Thyroid gland (tissue), 4 donors: ENCODE data around the gene GJD4. TPM values are rescaled to one million over a fixed set of nuclear protein-coding genes. Genes with fewer than 3 reads are reported as not detected.

ENCODE experiments used
- DNase-seq, 2 donors: peaks; one replicate each; pipeline ENCODE4 v3.0.0-alpha.2; 2019
- H3K27ac ChIP-seq, 3 donors: fragments of 200-600 bp; sonication (generic); 1 replicate in 2 of 3; 2 replicates in 1 of 3; pipeline ENCODE4 v1.5.1; 2016 to 2019; ENCODE audit warnings: mild to moderate bottlenecking in 1 of 3, moderate library complexity in 1 of 3
- H3K27me3 ChIP-seq: fragments of 200-600 bp; sonication (generic); one replicate; pipeline ENCODE4 v1.5.1; 2019
- H3K36me3 ChIP-seq, 2 donors: fragments of 200-600 bp; sonication (generic); one replicate each; pipeline ENCODE4 v1.5.1; 2016 to 2019
- H3K4me1 ChIP-seq, 2 donors: fragments of 200-600 bp; sonication (generic); one replicate each; pipeline ENCODE4 v1.5.1; 2017 to 2019
- H3K4me3 ChIP-seq, 3 donors: fragments of 200-600 bp; sonication (generic); replicated peaks in 1 of 3; 1 replicate in 2 of 3; 2 replicates in 1 of 3; pipeline ENCODE4 v1.5.1; 2016; ENCODE audit warnings: mild to moderate bottlenecking in 1 of 3
- H3K9me3 ChIP-seq: fragments of 200-600 bp; sonication (generic); one replicate; pipeline ENCODE4 v1.5.1; 2017
- POLR2A ChIP-seq, 2 donors: fragments of 450-650 bp; IDR thresholded peaks; one replicate each; pipeline ENCODE4 v1.6.1; 2017; ENCODE audit warnings: antibody characterized with exemption in 2 of 2, mild to moderate bottlenecking in 2 of 2, moderate library complexity in 1 of 2
- WGBS, 2 donors: methylation state at CpG; one replicate each; pipeline ENCODE4 v1.1.5; 2017; 5-methylcytosine and 5-hydroxymethylcytosine counted together
- intact Hi-C: fragments of 100-400 bp; cut with DNase I; formaldehyde crosslinking; loops from one replicate; pipeline ENCODE4 v1.15.1; 2023
- total RNA-seq, 4 donors: library from RNA; depleted of rRNA; stranded (reverse); fragments of >200 nt; gene quantifications; one replicate each; pipeline ENCODE4 v1.2.3, GENCODE V29; 2016
- TF ChIP-seq, protein P1 (sequence below), 6 experiments: fragments of 200-600 bp in 3 of 6; fragments of 450-650 bp in 3 of 6; sonication (generic) in 3 of 6; IDR thresholded peaks; one replicate each; pipeline ENCODE4 v1.5.1; 2016 to 2019; ENCODE audit warnings: antibody characterized with exemption in 6 of 6, mild to moderate bottlenecking in 2 of 6, inconsistent platforms in 1 of 6, moderate library complexity in 1 of 6

The GJD4 gene
- total RNA-seq, 4 donors from 2014 or later = not detected

DNA sequence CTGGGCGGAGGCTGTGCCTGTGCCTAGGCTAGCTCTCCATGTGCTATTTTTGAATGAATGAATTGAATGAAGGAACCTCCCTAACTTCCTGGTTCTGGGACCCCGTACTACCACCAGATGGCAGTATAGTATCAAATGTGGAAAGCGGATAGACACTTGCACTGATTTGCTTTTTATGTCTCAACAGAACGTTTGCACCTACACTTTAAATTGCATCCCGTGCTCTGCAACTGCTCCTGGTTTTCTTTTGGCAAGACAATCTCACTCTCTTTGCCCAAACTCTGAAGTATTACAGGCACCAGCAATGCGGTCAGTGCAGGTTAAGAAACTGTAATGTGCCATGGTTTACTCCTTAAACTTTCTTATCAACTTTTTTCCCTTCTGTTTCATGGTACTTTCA, 30.4 kb downstream of the GJD4 start:
- Histone ChIP-seq H3K4me3 (no peak overlapping the region), H3K9me3 (no peaks in the 10 kb centered on the region), H3K27ac (no peak overlapping the region), H3K36me3 (no peaks in the 10 kb centered on the region), H3K27me3 (no peaks in the 10 kb centered on the region), H3K4me1 (peaks cover 20 to 37% of the 10 kb centered on the region in 2 donors)
- peak; percentile 27 to 38 for DNase-seq
- TF ChIP-seq POLR2A (IDR thresholded peaks at IDR 0.05) = no peak
- TF ChIP-seq, protein P1, sequence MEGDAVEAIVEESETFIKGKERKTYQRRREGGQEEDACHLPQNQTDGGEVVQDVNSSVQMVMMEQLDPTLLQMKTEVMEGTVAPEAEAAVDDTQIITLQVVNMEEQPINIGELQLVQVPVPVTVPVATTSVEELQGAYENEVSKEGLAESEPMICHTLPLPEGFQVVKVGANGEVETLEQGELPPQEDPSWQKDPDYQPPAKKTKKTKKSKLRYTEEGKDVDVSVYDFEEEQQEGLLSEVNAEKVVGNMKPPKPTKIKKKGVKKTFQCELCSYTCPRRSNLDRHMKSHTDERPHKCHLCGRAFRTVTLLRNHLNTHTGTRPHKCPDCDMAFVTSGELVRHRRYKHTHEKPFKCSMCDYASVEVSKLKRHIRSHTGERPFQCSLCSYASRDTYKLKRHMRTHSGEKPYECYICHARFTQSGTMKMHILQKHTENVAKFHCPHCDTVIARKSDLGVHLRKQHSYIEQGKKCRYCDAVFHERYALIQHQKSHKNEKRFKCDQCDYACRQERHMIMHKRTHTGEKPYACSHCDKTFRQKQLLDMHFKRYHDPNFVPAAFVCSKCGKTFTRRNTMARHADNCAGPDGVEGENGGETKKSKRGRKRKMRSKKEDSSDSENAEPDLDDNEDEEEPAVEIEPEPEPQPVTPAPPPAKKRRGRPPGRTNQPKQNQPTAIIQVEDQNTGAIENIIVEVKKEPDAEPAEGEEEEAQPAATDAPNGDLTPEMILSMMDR (IDR thresholded peaks at IDR 0.05) = peak; percentile 66 to 93 (median 87)
- WGBS, 2 donors = 8 to 10% methylated on average over 6 of the region's 6 CpGs
- intact Hi-C loops = loop anchor here (5.0 to 10.0 kb wide), 3 partner anchors 1089 to 1249 kb away; no protein-coding TSS in a partner anchor

GRCh38 chr10:35636956-35637355, 31.8 kb downstream of the GJD4 start:
- 69 to 71% methylated on average over 7 of the region's 7 CpGs for WGBS, 2 donors
- H3K9me3 ChIP-seq = no peaks in the 10 kb centered on the region
- intact Hi-C loops = loop anchor here (5.0 to 10.0 kb wide), 3 partner anchors 1088 to 1248 kb away; no protein-coding TSS in a partner anchor
- H3K4me1 ChIP-seq = peaks cover 20 to 37% of the 10 kb centered on the region in 2 donors
- H3K36me3 ChIP-seq = no peaks in the 10 kb centered on the region
- H3K27me3 ChIP-seq = no peaks in the 10 kb centered on the region
- TF ChIP-seq, protein P1 (IDR thresholded peaks at IDR 0.05) = no peak
- TF ChIP-seq POLR2A (IDR thresholded peaks at IDR 0.05) = no peak
- no peak overlapping the region for H3K27ac ChIP-seq
- DNase-seq = no peak
- no peak overlapping the region for H3K4me3 ChIP-seq

DNA sequence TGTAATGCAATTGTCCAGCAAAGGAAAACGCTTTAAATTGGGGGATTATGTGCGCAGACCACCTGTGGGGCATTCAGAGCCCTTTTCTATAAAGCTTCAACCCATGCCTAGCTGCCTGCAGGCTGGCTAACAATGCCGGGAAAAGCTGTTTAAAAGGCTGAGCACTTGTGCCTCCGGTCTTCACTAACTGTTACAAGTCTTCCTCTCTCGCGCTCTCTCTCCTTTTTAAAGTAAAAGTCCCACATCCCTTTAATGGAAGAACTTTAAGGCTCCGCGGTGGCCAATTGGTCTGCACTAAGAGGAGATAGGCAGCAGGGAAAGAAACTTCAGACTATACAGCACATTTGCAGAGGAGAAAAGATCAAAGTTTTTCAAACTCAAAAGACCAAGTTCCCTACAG, 32.3 kb downstream of the GJD4 start:
- peaks cover 21 to 37% of the 10 kb centered on the region in 2 donors for H3K4me1 ChIP-seq
- TF ChIP-seq POLR2A (IDR thresholded peaks at IDR 0.05) = no peak
- TF ChIP-seq, protein P1 (IDR thresholded peaks at IDR 0.05) = no peak
- peak; percentile 3 to 7 for DNase-seq
- 34 to 43% methylated on average over 8 of the region's 8 CpGs for WGBS, 2 donors
- no peak overlapping the region for H3K4me3 ChIP-seq
- no peaks in the 10 kb centered on the region for H3K9me3 ChIP-seq
- intact Hi-C loops = loop anchor here (5.0 to 10.0 kb wide), 3 partner anchors 1087 to 1247 kb away; no protein-coding TSS in a partner anchor
- no peaks in the 10 kb centered on the region for H3K36me3 ChIP-seq
- H3K27ac ChIP-seq = no peak overlapping the region
- no peaks in the 10 kb centered on the region for H3K27me3 ChIP-seq

- Histone ChIP-seq H3K36me3 (no peaks in the 10 kb centered on the region), H3K4me1 (peaks cover 21 to 31% of the 10 kb centered on the region in 2 donors), H3K27ac (no peak overlapping the region), H3K9me3 (no peaks in the 10 kb centered on the region), H3K27me3 (no peaks in the 10 kb centered on the region), H3K4me3 (no peak overlapping the region)
- intact Hi-C loops = loop anchor here (5.0 to 10.0 kb wide), 3 partner anchors 1087 to 1247 kb away; no protein-coding TSS in a partner anchor
- TF ChIP-seq, protein P1 (IDR thresholded peaks at IDR 0.05) = peak in 1 of 6 experiments; percentile 10
- no peak for TF ChIP-seq POLR2A (IDR thresholded peaks at IDR 0.05)
- no peak for DNase-seq
- WGBS, 2 donors = 89 to 91% methylated on average over 4 of the region's 4 CpGs
These were observed 33.0 kb downstream of the GJD4 start for GRCh38 chr10:35638101-35638500.

GRCh38 chr10:35639021-35639727, 34.0 kb downstream of the GJD4 start:
- H3K27ac ChIP-seq = no peak overlapping the region
- 50 to 67% methylated on average over 11 to 16 of the region's 57 CpGs for WGBS, 2 donors
- H3K4me3 ChIP-seq = peak overlapping the region in 1 of 3 donors; percentile 42
- no peaks in the 10 kb centered on the region for H3K36me3 ChIP-seq
- H3K4me1 ChIP-seq = peaks cover 23 to 24% of the 10 kb centered on the region in 2 donors
- intact Hi-C loops = loop anchor here (5.0 to 10.0 kb wide), 3 partner anchors 1086 to 1246 kb away; no protein-coding TSS in a partner anchor
- no peaks in the 10 kb centered on the region for H3K9me3 ChIP-seq
- peak; percentile 3 to 9 for DNase-seq
- no peaks in the 10 kb centered on the region for H3K27me3 ChIP-seq
- TF ChIP-seq POLR2A (IDR thresholded peaks at IDR 0.05) = no peak
- TF ChIP-seq, protein P1 (IDR thresholded peaks at IDR 0.05) = no peak
